Superior temporal gyrus (tissue), 1 donor: ENCODE results near the gene ZNF865.
A peak's percentile ranks its signal among the peaks of the same experiment; 100 is the strongest.

Experiments used
- DNase-seq: peaks from one replicate; pipeline ENCODE4 v3.0.0-alpha.2; 2016; ENCODE audit errors: extremely low spot score

ZNF865 gene

DNA sequence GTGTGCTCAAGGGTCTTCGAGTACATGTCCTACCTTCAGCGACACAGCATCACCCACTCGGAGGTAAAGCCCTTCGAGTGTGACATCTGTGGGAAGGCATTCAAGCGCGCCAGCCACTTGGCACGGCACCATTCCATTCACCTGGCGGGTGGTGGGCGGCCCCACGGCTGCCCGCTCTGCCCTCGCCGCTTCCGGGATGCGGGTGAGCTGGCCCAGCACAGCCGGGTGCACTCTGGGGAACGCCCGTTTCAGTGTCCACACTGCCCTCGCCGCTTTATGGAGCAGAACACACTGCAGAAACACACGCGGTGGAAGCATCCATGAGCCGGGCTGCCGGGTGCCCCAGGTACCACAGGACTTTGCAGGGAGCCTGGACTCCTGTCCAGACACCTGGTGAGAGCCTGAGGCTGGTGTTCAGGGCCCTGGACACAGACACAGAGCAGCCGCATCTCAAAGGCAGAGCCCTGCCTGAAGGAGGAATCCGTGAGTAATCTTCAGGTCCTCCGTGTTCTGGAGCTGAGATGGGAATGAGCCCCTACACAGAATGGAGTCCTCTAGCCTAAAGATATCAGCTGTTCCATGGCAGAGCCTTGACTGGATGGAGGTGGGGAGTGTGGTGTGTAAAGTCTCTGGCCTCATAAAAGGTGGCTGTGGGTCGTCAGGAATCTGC, 39.5 kb downstream of the ZNF865 start:
- DNase-seq: no peak

GRCh38 chr19:55645512-55645881, 40.0 kb downstream of the ZNF865 start:
- no peak for DNase-seq

- no peak for DNase-seq
These were observed 41.7 kb downstream of the ZNF865 start for GRCh38 chr19:55646889-55647731.

- peak; percentile 69 for DNase-seq
These were observed 42.5 kb downstream of the ZNF865 start, which contains the start of gene CCDC106 for GRCh38 chr19:55647732-55648584. Gene CCDC106 (plus strand): TSS chr19:55648212. CDS start chr19:55649047, 835 bp downstream.

GRCh38 chr19:55648585-55649267, 43.3 kb downstream of the ZNF865 start:
- no peak for DNase-seq

- no peak for DNase-seq
These were observed 44.0 kb downstream of the ZNF865 start for GRCh38 chr19:55649268-55650125.

DNA sequence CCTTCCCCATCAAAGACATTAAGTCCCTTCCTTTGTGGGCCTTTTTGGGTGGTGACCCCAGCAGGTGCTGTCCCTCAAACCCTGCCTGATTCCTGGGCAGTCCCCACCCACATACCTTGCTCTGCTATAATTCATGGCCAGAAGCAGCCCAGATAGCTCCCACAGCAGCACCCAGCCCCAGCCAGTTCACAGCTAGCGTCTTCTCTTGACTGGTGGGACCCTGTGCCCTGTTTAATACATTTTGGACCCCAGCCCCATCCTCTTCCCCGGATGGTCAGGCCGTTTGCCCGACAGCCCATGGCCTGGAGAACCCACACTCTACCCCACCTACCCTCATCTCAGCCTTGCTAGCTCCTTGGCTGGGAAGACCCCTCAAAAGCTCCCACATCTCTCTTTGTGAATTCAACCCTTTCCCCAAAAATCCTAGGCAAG, 44.7 kb downstream of the ZNF865 start:
- no peak for DNase-seq

- no peak for DNase-seq
These were observed 45.3 kb downstream of the ZNF865 start for GRCh38 chr19:55650602-55651230.

GRCh38 chr19:55651236-55651635, 45.8 kb downstream of the ZNF865 start:
- DNase-seq: no peak

DNA sequence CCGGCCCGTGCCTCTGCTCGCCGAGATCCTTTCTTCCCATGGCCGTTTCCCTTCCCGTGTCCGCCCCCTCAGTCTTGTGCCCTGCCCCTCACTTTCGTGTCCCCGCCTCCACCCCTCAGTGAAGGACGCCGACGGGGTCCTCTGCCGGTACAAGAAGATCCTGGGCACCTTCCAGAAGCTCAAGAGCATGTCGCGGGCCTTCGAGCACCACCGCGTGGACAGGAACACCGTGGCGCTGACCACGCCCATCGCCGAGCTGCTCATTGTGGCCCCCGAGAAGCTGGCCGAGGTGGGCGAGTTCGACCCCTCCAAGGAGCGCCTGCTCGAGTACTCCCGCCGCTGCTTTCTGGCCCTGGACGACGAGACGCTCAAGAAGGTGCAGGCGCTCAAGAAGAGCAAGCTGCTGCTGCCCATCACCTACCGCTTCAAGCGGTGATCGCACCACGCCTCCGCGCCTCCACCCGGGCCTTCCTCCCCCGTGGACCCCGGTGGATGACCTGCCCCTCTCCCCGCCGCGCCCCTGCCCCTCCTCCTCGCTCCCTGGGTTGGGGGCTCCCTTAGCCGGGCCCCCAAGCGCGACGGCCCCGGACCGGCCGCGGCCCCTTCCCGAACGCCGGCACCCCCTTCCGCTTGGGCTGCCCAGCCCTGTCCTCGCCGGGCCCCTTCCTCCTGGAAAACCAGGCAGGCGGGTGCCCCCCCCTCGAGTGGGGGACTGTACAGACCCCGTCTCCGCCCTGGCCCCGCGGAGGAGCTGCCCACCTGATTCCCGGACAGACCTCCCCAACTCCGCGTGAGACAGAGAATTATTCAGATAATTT, 47.1 kb downstream of the ZNF865 start:
- no peak for DNase-seq

GRCh38 chr19:55653651-55654322, 48.3 kb downstream of the ZNF865 start:
- DNase-seq: peak; percentile 99

GRCh38 chr19:55654323-55654867, 48.9 kb downstream of the ZNF865 start:
- DNase-seq: peak; percentile 99

GRCh38 chr19:55654868-55655647, 49.6 kb downstream of the ZNF865 start, which contains the start of gene U2AF2:
Gene U2AF2 (plus strand): TSS chr19:55655035. CDS start chr19:55655105, 70 bp downstream.
- peak; percentile 79 for DNase-seq

DNA sequence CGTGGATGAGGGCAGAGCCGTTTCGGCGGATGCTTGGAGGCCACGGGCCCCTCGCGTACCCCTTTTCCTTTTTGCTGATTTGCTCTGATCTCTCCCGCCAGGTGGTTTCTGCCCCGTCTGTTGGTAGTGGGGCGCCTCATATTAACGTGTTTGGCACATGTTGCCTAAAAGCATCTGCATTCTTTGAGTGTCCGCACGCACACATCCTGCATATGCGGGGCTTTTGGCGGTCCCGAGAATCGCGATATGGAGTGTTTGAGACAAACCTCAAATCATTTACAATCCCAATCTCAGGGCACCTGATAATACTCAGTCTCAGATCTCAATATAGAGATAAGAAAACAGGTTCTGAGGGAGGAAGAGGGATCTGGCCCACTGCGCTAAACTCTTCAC, 50.2 kb downstream of the ZNF865 start:
- no peak for DNase-seq

DNA sequence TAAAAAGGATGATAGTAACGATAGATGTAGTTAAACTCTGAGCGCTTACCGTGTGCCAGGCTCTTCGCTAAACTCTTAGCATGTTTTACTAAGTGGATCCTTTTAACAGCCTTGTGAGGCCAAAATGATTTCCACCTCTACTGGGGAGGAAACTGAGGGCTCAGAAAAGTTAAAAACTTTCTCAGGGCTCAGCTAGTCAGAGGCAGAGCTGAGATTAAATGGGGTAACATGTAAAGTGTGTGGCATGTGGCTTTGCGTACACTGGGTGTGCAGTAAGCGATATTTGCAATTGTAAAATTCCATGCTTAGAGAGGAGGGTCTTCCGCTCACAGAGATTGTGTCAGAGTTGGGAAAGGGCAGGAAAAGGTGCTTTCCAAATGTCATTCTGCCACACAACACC, 51.1 kb downstream of the ZNF865 start:
- no peak for DNase-seq

GRCh38 chr19:55656988-55657747, 51.7 kb downstream of the ZNF865 start:
- DNase-seq: no peak
